GM18502 (cell line): ENCODE data around the gene DESI1.
"Not testable (repeated sequence)": the region's sequence is repeated elsewhere in the genome, so short reads cannot be mapped to it uniquely, and the experiment has no call there.

Experiments
- ATAC-seq: cut with Tn5 transposase; IDR thresholded peaks from one replicate; pipeline ENCODE4 v1.9.1; 2021; ENCODE audit warnings: mild to moderate bottlenecking; ENCODE audit not compliant: unreplicated experiment, poor library complexity

DESI1 gene

DNA sequence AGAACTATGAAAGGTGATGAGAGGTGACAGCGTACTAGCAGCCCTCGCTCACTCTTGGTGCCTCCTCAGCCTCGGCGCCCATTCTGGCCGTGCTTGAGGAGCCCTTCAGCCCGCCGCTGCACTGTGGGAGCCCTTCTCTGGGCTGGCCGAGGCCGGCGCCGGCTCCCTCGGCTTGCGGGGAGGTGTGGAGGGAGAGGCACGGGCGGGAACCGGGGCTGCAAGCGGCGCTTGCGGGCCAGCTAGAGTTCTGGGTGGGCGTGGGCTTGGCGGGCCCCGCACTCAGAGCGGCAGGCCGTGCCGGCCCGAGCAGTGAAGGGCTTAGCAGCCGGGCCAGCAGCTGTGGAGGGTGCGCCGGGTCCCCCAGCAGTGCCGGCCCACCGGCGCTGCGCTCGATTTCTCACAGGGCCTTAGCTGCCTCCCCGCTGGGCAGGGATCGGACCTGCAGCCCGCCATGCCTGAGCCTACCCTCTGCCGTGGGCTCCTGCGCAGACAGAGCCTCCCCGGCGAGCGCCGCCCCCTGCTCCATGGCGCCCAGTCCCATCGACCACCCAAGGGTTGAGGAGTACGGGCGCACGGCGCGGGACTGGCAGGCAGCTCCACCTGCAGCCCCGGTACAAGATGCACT, 27.4 kb downstream of the DESI1 start:
- not testable (repeated sequence) for ATAC-seq

DNA sequence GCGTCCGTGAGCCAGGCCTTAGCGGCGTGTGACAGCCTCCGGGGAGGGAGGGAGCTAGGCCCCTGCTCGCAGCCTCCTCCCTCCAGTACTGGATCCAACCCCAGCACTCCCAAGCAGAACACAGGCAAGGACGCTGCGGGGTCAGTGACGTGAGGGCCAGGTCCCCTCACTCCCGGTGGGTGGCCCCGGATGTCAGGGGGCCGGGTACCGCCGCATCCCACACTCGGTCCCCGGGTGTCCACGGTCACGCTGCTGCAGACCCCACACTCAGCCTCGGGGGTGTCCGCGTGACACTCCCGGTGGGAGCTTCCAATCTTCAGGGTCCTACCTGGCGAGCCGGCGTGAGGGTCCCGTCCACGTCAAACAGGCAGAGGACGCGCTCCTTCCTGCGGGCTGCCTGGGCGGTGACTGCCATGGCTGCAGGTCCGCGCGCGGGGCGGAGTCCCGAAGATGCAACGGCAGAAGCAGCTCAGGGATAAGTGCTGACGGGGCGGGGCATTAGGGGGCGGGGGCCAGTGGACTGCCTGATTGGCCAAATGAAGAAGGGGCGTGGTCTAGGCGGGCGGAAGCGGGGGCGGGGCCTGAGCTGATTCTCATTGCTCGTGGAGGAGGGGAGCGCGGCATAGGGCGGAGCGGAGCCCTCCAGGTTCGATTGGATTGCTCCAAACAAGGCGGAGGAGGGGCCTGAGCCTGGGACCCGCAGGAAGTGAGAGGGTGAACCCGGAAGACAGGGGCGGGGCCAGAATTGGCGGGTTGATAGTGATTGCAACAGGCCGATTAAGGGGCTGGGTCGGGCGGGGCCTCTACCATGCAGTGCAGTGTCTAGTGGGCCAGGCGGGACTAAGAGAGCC, 31.2 kb downstream of the DESI1 start, which contains the start of gene PMM1:
PMM1 (minus strand) TSS at position 450 of the 851 bp plus-strand sequence; CDS start at position 415, 35 bp downstream.
- ATAC-seq, result peak; percentile 87

DNA sequence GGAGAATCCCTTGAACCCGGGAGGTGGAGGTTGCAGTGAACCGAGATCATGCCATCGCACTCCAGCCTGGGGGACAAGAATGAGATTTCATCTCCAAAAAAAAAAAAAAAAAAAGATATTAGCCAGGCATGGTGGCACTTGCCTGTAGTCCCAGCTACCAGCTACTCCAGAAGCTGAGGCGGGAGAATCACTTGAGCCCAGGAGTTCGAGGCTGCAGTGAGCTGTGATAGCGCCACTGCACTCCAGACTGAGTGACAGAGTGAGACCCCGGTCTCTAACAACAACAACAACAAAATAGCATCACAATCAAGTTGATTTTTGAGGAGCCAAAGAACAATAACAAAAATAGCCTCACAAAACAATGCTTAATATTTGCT, 33.5 kb downstream of the DESI1 start:
- no peak for ATAC-seq

DNA sequence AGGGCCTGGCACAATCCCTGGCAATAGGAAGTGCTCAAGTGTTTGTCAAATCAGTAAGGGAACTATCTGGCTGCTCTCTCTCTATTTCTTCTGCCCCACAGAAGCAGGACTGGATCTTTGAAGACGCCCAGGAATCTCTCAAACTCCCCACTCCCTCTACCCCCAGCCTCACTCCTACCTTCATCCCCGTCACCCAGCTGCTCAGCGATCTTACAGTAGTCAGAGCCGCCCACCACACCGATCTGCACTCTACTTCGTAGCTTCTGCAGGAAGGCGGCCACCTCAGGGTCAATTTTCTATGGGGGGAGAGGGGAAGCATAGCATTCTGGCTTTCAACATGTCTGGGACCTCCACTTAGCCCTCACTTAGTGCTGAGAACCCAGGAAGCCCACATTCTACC, 34.9 kb downstream of the DESI1 start:
- no peak for ATAC-seq

DNA sequence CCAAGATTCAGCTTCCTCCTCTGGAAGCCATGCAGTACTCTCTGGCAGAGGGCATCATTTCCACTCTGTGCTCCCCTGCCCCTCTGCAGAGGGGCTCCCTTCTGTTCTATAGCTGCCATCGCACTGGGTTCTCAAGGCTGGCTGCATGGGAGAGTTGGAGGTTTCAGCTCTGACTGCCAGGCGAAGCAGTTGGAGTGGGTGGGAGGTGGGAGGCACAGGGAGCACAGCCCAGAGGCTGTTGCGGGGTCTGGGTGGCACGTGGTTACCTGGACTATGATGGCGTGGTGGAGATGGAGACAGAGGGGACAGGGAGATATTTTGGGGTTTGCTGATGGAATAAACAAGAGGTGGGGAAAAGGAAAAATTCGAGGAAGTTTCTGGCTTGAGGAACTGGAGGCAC, 36.0 kb downstream of the DESI1 start:
- ATAC-seq, result no peak

DNA sequence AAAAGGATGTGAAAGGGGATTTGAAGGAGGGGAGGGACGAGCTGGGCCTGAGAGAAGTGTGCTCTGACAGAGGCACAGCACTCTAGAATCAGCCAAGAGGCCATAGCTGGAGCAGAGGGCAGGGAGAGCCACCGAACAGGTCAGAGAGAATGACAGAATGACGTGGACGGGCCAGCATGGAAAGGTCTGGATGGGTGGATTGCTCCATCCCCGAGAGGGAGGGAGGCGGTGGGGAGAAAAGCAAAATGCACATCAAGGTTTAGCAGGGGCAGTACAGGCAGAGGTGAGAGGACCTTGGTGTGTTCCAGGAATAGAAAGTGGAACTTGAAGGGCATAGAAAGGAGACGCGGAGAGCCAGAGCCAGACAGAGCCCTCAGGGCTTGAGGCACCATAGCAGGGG, 38.1 kb downstream of the DESI1 start:
- no peak for ATAC-seq

DNA sequence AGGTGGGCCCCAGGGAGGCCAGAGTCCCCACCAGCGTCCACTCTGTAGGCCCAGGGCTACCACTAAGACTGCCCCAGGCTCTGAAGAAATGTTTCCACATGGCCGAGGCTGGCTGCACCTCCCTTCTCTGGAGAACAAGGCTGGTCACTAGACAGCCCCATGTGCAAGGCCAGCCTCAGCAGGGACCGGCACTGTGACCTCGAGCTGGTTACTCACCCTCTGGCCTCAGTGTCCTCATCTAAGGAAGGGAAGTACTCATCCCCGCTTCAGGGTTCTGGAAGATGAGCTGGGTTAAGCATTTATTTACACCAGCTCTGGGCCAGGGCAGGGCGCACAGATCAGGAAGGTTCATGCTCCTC, 40.9 kb downstream of the DESI1 start:
- no peak for ATAC-seq

DNA sequence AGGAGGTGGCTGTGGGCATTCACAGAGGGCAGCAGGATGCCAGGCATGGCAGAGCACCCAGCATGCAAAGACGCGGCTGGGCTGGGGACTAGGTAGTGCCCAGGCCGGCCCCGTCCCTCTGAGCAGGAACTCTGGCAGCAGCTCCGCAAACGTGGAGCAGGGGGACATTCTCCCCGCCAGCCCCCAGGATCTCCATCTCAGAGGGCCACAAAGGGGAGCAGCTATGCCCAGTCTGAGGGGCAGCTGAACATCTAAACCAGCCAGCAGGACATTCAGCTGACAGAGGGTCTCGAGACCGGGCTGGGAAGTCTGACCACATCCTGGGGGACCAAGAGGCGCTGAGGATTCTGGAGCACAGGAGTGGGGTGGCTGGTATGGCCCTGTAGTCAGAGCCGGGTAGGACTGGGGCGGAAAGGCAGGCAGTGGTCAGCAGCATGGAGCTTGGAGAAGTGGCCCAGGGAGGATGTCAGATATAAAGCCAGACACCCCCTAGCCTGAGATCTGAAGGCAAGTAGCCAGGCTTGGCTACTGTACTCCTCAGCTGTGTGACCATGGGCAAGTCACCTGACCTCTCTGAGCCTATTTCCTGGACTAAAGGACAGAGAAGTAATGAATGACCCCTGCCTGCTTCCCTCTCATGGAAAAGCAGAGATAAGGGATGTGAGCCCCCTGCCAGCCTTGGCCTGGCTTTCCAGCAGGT, 41.4 kb downstream of the DESI1 start:
- no peak for ATAC-seq

DNA sequence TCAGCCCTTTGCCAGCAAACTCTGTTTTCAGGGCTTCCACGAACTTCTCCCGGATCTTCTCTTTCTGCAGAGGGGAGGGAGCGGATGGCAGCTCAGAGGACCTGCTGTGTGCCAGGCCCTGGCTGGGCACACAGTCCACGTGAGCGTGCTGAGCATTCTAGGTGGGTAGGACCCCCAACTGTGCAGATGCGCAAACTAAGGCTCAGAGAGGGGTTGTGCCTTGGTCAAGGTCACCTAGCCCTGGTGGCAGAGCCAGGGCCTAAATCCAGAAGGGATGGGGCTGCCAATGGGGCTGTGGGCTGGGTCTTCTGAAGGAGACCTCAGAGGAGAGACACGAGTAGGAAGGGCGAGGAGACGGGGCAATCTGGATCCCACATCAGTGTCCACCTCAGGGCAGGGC, 42.0 kb downstream of the DESI1 start:
- ATAC-seq, result no peak

DNA sequence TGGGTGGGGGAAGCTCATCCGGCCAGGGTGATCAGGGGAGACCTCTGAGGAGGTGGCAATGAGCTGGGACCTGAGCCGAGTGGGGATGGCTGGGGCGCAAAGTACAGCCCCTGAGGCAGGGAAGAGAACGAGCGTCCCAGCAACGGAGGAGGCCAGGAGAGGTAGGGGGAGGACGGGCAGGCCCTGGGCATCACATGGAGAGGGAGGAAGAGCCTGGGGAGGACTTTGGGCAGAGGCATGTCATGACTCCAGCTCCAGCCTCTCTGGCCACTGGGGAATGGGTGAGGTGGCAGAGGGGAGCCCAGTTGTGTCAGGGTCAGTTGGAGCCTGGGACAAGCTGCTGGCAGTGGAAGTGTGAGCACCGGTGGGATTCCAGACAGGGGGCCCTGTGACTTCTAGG, 42.7 kb downstream of the DESI1 start:
- ATAC-seq, result no peak

DNA sequence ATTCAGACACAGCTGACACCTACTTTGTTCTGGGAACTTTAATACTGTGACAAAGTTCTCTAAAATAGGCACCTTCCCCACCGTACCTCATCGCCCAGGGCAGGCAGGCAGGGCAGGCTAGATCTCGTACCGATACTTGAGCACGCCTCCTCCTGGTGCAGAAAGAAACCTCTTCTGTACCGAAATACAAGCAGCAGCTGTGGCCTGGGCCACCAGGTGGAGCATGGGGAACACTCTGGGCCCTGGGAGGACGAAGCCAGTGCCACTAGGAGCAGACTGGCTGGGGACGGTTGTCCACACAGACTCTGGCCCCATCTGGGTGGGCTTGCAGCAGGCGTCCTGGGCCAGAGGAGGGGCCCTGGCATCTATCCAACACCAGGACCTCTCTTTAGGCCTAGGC, 44.0 kb downstream of the DESI1 start:
- ATAC-seq, result no peak

DNA sequence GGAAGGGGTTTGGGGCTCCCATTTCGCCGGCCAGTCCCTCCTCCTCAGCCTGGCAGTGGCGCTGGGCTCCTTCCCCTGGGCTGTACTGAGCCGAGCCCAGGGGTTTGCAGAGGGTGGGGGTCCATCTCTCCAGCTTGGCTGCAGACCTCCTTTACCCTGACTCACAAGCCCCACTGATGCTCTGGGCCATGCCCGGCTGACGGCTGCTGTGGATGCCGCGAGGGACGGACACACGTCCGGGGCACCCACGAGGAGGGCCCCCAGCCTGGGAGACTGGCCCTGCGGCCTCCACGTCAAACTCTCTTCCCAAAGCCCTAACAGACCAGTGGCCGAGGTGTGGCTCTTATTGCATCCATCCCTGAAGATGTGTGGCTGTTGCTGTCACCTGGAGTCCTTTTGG, 45.3 kb downstream of the DESI1 start:
- no peak for ATAC-seq

DNA sequence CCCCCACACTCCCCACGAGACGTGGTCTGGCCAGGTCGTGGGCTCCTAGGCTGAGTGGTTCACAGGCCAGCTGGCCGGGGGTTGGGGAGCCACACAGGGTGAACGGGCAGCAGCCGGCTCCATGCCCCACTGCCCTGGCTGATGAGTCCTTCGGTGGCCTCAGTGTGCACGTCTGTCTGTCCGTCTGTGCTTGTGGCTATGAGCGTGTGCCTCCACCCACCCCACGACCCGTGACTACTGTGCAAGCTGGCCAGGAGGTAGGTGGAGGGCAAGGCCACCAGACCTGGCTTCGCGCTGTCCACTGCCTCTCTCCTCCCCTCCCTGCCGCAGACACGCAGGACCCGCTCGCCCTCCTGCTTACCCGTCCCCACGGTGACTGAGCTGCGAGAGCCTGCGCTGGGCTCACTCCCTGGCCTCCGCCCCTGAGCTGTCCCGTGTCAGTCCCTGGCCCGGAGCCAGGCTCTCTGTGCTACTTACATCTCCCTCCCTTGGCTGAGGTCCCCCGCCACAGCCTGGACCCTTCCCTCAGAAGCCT, 45.9 kb downstream of the DESI1 start:
- no peak for ATAC-seq

DNA sequence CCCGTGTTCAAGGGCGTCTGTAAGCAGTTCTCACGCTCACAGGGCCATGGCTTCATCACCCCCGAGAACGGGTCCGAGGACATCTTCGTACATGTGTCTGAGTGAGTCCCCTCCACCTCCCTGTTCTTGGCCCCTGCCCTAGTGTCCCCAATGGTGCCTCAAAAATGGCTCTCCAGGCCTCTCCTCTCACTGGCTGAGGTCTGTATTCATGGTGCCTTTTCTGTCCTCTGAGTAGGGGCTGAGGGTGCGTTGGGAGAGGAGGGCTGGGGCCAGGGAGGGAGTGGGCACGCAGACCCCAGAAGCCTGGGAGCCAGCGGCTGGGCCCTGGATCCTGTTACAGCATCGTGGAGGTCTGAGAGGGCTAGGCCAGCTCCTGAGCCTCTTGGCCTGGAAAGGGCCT, 47.2 kb downstream of the DESI1 start:
- ATAC-seq, result no peak

DNA sequence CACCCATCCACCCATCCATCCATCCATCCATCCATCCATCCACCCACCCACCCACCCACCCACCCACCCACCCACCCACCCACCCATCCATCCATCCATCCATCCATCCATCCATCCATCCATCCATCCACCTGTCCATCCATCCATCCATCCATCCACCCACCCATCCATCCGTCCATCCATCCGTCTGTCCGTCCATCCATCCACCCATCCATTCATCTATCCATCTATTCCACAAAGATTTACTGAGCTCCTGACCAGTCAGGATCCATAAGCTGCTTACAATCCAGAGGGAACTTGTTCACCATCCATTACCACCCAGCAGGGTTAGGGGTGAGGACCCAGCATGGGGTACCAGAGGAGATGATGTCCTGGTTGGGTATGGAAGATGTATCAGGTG, 48.5 kb downstream of the DESI1 start:
- ATAC-seq, result not testable (repeated sequence)

DNA sequence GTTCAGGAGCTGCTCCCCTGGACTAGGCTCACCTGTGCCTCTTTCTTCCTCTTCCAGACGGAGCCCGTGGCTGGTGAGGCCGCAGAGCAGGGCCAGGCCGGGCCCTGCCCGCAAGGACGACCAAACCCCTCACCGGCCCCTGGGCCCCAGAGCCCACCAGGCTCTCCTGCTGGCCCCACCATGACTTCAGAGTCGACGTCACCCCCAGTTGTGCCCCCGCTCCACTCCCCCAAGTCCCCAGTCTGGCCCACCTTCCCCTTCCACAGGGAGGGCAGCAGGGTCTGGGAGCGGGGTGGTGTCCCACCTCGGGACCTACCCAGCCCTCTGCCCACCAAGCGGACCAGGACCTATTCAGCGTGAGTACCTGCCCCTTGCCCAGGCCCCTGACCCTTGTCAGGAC, 49.1 kb downstream of the DESI1 start:
- no peak for ATAC-seq

DNA sequence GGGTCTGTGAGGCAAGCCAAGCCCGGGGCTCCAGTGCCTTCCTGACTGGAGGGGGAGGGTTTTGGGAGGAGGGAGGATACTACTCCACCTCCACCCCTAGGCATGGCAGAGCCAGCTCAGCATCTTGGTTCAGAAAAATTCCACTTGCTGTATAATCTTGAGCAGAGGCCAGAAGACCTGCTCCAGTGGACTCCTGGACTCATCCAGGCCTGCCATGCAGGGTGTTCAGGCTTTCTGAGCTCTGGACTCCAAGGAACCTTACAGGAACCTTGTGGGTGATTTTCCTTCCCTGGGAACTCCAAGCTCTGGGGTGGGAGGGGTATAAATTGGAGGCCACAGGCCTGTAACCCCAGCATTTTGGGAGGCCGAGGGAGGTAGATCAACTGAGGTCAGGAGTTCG, 50.6 kb downstream of the DESI1 start:
- ATAC-seq, result no peak

DNA sequence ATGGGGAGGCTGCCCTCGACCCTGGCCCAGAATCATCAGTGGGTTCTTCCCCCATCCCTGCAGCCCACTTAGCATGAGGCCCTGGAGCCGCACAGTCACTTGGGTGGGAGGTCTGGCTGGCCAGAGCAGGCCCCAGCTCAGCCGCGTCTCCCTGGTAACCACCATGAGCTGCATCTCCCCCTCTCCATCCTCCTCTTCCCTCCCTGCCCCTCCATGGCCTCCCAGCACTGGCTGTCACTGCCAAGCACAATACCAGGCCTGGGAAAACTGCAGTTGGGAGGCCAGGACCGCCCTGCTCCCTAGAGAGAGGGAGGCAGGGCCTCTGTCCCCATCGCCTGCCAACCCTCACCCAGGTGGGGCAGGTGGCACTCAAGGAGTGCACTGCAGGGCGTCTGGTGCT, 52.0 kb downstream of the DESI1 start:
- ATAC-seq, result no peak

DNA sequence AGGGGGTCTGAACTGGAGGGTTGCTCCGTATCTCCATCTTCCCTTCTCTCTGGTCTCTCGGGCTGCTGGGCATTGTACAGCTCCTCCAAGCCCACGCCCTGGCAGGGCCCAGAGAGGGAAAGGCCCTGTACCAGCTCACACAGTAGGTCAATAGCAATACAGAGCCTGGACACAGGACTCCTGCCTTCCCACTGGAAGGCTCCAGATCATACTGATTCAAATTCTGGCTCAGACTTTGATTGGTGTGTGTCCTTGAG, 53.4 kb downstream of the DESI1 start:
- no peak for ATAC-seq

DNA sequence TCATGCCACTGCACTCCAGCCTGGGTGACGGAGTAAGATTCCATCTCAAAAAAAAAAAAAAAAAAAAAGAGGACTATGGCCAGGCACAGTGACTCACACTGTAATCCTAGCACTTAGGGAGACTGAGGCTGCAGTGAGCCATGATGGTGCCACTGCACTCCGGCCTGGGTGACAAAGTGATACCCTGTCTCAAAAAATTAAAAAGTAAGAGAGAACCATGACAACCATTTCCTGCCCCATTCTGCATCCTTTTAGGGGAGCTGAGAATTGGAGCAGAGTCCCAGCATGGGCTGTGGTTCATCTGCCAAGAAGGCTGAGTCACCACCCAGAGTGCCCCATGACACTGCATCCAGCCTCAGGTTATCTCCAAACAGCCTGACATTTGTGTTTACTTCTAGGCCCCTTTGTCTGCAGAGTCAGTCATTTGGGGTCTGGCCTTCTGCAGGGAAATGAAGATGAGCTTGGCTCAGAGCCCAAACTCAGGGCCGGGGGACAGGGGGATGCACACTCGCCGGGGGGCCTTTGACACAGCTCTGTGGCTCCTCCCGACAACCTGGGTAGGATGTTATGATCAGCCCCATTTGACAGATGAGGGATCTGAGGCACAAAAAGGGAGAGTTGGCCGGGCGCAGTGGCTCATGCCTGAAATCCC, 55.3 kb downstream of the DESI1 start:
- ATAC-seq, result no peak

DNA sequence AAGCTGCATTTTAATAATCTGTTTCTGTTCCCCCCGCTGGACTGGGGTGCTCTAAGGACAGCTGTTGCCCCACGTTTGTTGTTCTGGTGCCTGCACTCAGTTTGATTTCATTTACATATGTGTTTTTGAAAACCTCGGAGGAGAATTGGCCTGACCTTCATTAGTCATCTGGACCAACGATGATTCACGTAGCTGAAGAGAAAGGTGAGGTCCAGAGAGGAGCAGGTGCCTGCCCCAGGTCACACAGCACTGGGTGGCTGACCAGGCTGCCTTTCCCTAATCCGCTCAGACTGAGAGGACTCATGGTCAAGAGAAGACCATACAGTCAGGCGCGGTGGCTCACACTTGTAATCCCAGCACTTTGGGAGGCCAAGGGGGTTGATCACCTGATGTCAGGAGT, 56.3 kb downstream of the DESI1 start:
- ATAC-seq, result no peak
